Measurements from ENCODE around the gene KLRG1.

GRCh38 chr12:9030776-9031175 is 41.4 kb downstream of the KLRG1 start:
- TF ChIP-seq PPARA (CRISPR knock-in tag; IDR thresholded peaks at IDR 0.05; ENCODE audit: borderline replicate concordance) (no peak), ZC3H10 (CRISPR knock-in tag; IDR thresholded peaks at IDR 0.05) (no peak), CREB5 (CRISPR knock-in tag; IDR thresholded peaks at IDR 0.05; ENCODE audit: low read depth) (no peak), ZFP3 (CRISPR knock-in tag; IDR thresholded peaks at IDR 0.05) (no peak), RARB (CRISPR knock-in tag; IDR thresholded peaks at IDR 0.05) (no peak), ISL1 (CRISPR knock-in tag; IDR thresholded peaks at IDR 0.05) (no peak), ARNTL (CRISPR knock-in tag; IDR thresholded peaks at IDR 0.05; ENCODE audit: borderline replicate concordance, low read depth) (no peak), PATZ1 (CRISPR knock-in tag; IDR thresholded peaks at IDR 0.05; ENCODE audit: borderline replicate concordance) (no peak), ZNF70 (CRISPR knock-in tag; IDR thresholded peaks at IDR 0.05) (no peak)

All from SK-N-SH treated with all-trans-retinoic acid at 6 μM for 48 hours (cell line).